Measurements from ENCODE around the gene MAP3K2. TPM values are rescaled to one million over a fixed set of nuclear protein-coding genes. Genes with fewer than 3 reads are reported as not detected.

Gene MAP3K2
- total RNA-seq, 1 experiment from 2014 or later: 54.8 TPM

DNA sequence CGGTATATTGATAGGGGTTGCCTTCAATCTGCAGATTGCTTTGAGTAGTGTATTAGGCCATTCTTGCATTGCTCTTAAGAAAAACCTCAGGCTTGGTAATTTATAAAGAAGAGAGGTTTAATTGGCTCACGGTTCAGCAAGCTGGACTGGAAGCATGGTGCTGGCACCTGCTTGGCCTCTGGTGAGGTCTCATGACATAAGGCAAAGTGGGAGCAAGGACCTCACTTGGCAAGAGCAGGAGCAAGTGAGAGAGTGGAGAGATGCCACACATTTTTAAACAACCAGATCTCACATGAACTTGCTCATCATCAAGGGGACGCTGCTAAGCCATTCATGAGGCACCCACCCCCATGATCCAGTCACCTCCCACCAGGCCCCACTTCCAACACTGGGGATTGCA, 4.9 kb downstream of the MAP3K2 start:
- Histone ChIP-seq H3K36me3 (ENCODE audit: insufficient read depth, low read length, poor library complexity, severe bottlenecking) (no peaks in the 10 kb centered on the region), H3K27me3 (replicated peaks; ENCODE audit: insufficient read depth, low read depth, low read length, poor library complexity) (no peaks in the 10 kb centered on the region), H3K9me3 (ENCODE audit: low read depth, low read length, poor library complexity, severe bottlenecking) (no peaks in the 10 kb centered on the region), H3K27ac (ENCODE audit: low read depth, low read length, poor library complexity, severe bottlenecking) (no peak overlapping the region), H3K4me1 (ENCODE audit: insufficient read depth, low read length, poor library complexity, severe bottlenecking) (peaks cover 10% of the 10 kb centered on the region), H3K4me3 (ENCODE audit: low read depth, low read length, poor library complexity, severe bottlenecking) (no peak overlapping the region)
- intact Hi-C loops (cut with micrococcal nuclease; ENCODE audit: unreplicated experiment): no loop called here
- CTCF ChIA-PET: no interaction called here
- POLR2A ChIA-PET (ENCODE audit: low non-redundant PET): no interaction called here
- no peak for DNase-seq (ENCODE audit: low spot score)
- no TSS peak for BruUV-seq (replicated peaks)
- TF ChIP-seq, protein P1, sequence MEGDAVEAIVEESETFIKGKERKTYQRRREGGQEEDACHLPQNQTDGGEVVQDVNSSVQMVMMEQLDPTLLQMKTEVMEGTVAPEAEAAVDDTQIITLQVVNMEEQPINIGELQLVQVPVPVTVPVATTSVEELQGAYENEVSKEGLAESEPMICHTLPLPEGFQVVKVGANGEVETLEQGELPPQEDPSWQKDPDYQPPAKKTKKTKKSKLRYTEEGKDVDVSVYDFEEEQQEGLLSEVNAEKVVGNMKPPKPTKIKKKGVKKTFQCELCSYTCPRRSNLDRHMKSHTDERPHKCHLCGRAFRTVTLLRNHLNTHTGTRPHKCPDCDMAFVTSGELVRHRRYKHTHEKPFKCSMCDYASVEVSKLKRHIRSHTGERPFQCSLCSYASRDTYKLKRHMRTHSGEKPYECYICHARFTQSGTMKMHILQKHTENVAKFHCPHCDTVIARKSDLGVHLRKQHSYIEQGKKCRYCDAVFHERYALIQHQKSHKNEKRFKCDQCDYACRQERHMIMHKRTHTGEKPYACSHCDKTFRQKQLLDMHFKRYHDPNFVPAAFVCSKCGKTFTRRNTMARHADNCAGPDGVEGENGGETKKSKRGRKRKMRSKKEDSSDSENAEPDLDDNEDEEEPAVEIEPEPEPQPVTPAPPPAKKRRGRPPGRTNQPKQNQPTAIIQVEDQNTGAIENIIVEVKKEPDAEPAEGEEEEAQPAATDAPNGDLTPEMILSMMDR (conservative IDR thresholded peaks at IDR 0.05; ENCODE audit: low read depth, low read length): no peak
- no peak for TF ChIP-seq EZH2 (IDR thresholded peaks at IDR 0.05; ENCODE audit: borderline replicate concordance, low read depth, low read length, poor library complexity, severe bottlenecking)

DNA sequence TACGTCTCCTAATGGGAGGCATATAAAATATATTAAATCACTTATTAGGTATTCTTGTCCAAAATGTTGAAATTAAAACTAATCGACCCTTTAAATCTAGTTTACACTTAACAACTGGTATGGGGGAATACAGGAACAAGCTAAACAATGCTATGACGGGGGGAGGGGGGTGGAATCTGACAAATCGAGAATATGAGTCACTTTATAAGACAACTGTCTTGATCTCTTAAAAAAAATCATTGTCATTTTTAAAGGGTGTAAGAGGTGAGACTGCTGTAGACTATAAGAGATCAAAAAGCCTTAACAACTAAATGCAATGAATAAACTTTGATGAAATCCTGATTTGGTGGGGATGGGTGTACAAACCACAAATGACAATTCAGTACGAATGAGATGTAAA, 6.0 kb downstream of the MAP3K2 start:
- ChIA-PET CTCF (no interaction called here), POLR2A (ENCODE audit: low non-redundant PET) (no interaction called here)
- Histone ChIP-seq H3K4me3 (ENCODE audit: low read depth, low read length, poor library complexity, severe bottlenecking) (no peak overlapping the region), H3K4me1 (ENCODE audit: insufficient read depth, low read length, poor library complexity, severe bottlenecking) (peaks cover 10% of the 10 kb centered on the region), H3K27ac (ENCODE audit: low read depth, low read length, poor library complexity, severe bottlenecking) (no peak overlapping the region), H3K9me3 (ENCODE audit: low read depth, low read length, poor library complexity, severe bottlenecking) (no peaks in the 10 kb centered on the region), H3K27me3 (replicated peaks; ENCODE audit: insufficient read depth, low read depth, low read length, poor library complexity) (no peaks in the 10 kb centered on the region), H3K36me3 (ENCODE audit: insufficient read depth, low read length, poor library complexity, severe bottlenecking) (no peaks in the 10 kb centered on the region)
- intact Hi-C loops (cut with micrococcal nuclease; ENCODE audit: unreplicated experiment): no loop called here
- no peak for DNase-seq (ENCODE audit: low spot score)
- no TSS peak for BruUV-seq (replicated peaks)
- TF ChIP-seq, protein P1 (conservative IDR thresholded peaks at IDR 0.05; ENCODE audit: low read depth, low read length): no peak
- TF ChIP-seq EZH2 (IDR thresholded peaks at IDR 0.05; ENCODE audit: borderline replicate concordance, low read depth, low read length, poor library complexity, severe bottlenecking): no peak

DNA sequence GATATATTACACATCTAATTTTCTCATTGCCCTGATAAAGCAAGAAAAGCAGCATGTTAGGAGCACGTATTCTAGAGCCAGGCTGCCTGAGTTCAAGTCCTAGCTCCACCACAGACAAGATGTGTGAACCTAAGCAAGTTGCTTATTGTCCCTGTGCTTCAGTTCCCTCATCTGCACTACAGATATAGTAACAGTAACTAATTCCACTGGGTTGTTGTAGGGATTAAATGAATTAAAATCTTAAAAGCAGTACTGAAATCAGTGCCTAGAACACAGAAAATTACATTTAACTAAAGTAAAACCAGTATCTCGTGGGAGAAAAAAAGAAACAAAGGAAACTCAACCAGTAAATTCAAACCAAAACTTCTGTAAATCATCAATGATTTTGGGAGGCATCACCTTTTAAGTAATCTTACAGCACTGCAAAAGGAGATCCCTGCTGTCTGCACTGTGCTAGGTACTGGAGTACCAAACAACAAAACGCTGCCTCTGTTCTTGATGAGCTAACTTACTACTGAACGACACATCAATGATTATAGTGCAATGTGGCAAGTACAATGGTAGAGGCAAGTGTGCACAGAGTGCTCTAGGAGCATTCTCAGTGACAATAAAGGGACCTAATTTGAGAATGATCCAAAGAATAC, 7.9 kb downstream of the MAP3K2 start:
- H3K27me3 ChIP-seq (replicated peaks; ENCODE audit: insufficient read depth, low read depth, low read length, poor library complexity): no peaks in the 10 kb centered on the region
- no peaks in the 10 kb centered on the region for H3K4me1 ChIP-seq (ENCODE audit: insufficient read depth, low read length, poor library complexity, severe bottlenecking)
- TF ChIP-seq EZH2 (IDR thresholded peaks at IDR 0.05; ENCODE audit: borderline replicate concordance, low read depth, low read length, poor library complexity, severe bottlenecking): no peak
- TF ChIP-seq, protein P1 (conservative IDR thresholded peaks at IDR 0.05; ENCODE audit: low read depth, low read length): no peak
- intact Hi-C loops (cut with micrococcal nuclease; ENCODE audit: unreplicated experiment): no loop called here
- no peak overlapping the region for H3K27ac ChIP-seq (ENCODE audit: low read depth, low read length, poor library complexity, severe bottlenecking)
- no TSS peak for BruUV-seq (replicated peaks)
- ChIA-PET CTCF (no interaction called here), POLR2A (ENCODE audit: low non-redundant PET) (no interaction called here)
- peaks cover 5% of the 10 kb centered on the region for H3K9me3 ChIP-seq (ENCODE audit: low read depth, low read length, poor library complexity, severe bottlenecking)
- no peaks in the 10 kb centered on the region for H3K36me3 ChIP-seq (ENCODE audit: insufficient read depth, low read length, poor library complexity, severe bottlenecking)
- H3K4me3 ChIP-seq (ENCODE audit: low read depth, low read length, poor library complexity, severe bottlenecking): no peak overlapping the region
- DNase-seq (ENCODE audit: low spot score): no peak

All from A673 (cell line).